ENCODE data around the gene RANBP10.
"Not testable (repeated sequence)": the region's sequence is repeated elsewhere in the genome, so short reads cannot be mapped to it uniquely, and the experiment has no call there.

RANBP10 gene

GRCh38 chr16:67780847-67781564 is 25.4 kb downstream of the RANBP10 start:
- in situ Hi-C loops (cut with MboI; ENCODE audit: low sequenced_read_pairs), result no loop called here

GRCh38 chr16:67779256-67780014 is 26.9 kb downstream of the RANBP10 start:
- in situ Hi-C loops (cut with MboI; ENCODE audit: low sequenced_read_pairs), result no loop called here

- in situ Hi-C loops (cut with MboI; ENCODE audit: low sequenced_read_pairs), result no loop called here
Measured at GRCh38 chr16:67775273-67775672, 31.1 kb downstream of the RANBP10 start.

GRCh38 chr16:67774457-67774853 is 31.9 kb downstream of the RANBP10 start:
- in situ Hi-C loops (cut with MboI; ENCODE audit: low sequenced_read_pairs), result no loop called here

- in situ Hi-C loops (cut with MboI; ENCODE audit: low sequenced_read_pairs), result no loop called here
Measured at GRCh38 chr16:67773569-67774456, 32.5 kb downstream of the RANBP10 start.

- in situ Hi-C loops (cut with MboI; ENCODE audit: low sequenced_read_pairs), result no loop called here
Measured at GRCh38 chr16:67773099-67773498, 33.3 kb downstream of the RANBP10 start.

- in situ Hi-C loops (cut with MboI; ENCODE audit: low sequenced_read_pairs), result no loop called here
Measured at GRCh38 chr16:67770346-67770991, 35.9 kb downstream of the RANBP10 start.

GRCh38 chr16:67767953-67768352 is 38.4 kb downstream of the RANBP10 start:
- in situ Hi-C loops (cut with MboI; ENCODE audit: low sequenced_read_pairs), result no loop called here

GRCh38 chr16:67766291-67766690 is 40.1 kb downstream of the RANBP10 start:
- in situ Hi-C loops (cut with MboI; ENCODE audit: low sequenced_read_pairs), result no loop called here

GRCh38 chr16:67764158-67764667 is 42.1 kb downstream of the RANBP10 start:
- in situ Hi-C loops (cut with MboI; ENCODE audit: low sequenced_read_pairs), result no loop called here

- in situ Hi-C loops (cut with MboI; ENCODE audit: low sequenced_read_pairs), result no loop called here
Measured at GRCh38 chr16:67763066-67763465, 43.3 kb downstream of the RANBP10 start.

GRCh38 chr16:67762385-67762784 is 44.0 kb downstream of the RANBP10 start:
- in situ Hi-C loops (cut with MboI; ENCODE audit: low sequenced_read_pairs), result no loop called here

- in situ Hi-C loops (cut with MboI; ENCODE audit: low sequenced_read_pairs), result no loop called here
Measured at GRCh38 chr16:67761924-67762323, 44.4 kb downstream of the RANBP10 start.

- in situ Hi-C loops (cut with MboI; ENCODE audit: low sequenced_read_pairs), result no loop called here
Measured at GRCh38 chr16:67760956-67761230, 45.5 kb downstream of the RANBP10 start.

GRCh38 chr16:67760206-67760955 is 46.0 kb downstream of the RANBP10 start:
- in situ Hi-C loops (cut with MboI; ENCODE audit: low sequenced_read_pairs), result no loop called here

GRCh38 chr16:67758966-67759365 is 47.4 kb downstream of the RANBP10 start:
- in situ Hi-C loops (cut with MboI; ENCODE audit: low sequenced_read_pairs), result no loop called here

GRCh38 chr16:67758006-67758405 is 48.4 kb downstream of the RANBP10 start:
- in situ Hi-C loops (cut with MboI; ENCODE audit: low sequenced_read_pairs), result no loop called here

GRCh38 chr16:67752641-67753040 is 53.7 kb downstream of the RANBP10 start:
- in situ Hi-C loops (cut with MboI; ENCODE audit: low sequenced_read_pairs), result no loop called here

- in situ Hi-C loops (cut with MboI; ENCODE audit: low sequenced_read_pairs), result not testable (repeated sequence)
Measured at GRCh38 chr16:67751331-67751730, 55.0 kb downstream of the RANBP10 start.

GRCh38 chr16:67750466-67750865 is 55.9 kb downstream of the RANBP10 start:
- in situ Hi-C loops (cut with MboI; ENCODE audit: low sequenced_read_pairs), result no loop called here
